GM08714 (cell line): Measurements from ENCODE around the gene FHIT.

ENCODE experiments used
- H3K4me3 ChIP-seq: fragments of 200-500 bp; sonication (Bioruptor generic); 2 replicates; pipeline ENCODE4 v1.5.1; 2014; ENCODE audit warnings: mild to moderate bottlenecking, low read length, inconsistent platforms
- ZNF274 ChIP-seq: IDR thresholded peaks from 2 replicates; pipeline ENCODE4 v1.6.1; 2012; ENCODE audit warnings: mild to moderate bottlenecking, low read depth, low read length

FHIT gene

GRCh38 chr3:60756241-60757030 lies 494.8 kb downstream of the FHIT start:
- no peak for TF ChIP-seq ZNF274
- no peak overlapping the region for H3K4me3 ChIP-seq

- no peak overlapping the region for H3K4me3 ChIP-seq
- TF ChIP-seq ZNF274: no peak
Observed at GRCh38 chr3:60755094-60755493, 496.2 kb downstream of the FHIT start.

GRCh38 chr3:60754617-60755016 lies 496.6 kb downstream of the FHIT start:
- H3K4me3 ChIP-seq: no peak overlapping the region
- no peak for TF ChIP-seq ZNF274

GRCh38 chr3:60752809-60753208 lies 498.4 kb downstream of the FHIT start:
- no peak for TF ChIP-seq ZNF274
- H3K4me3 ChIP-seq: no peak overlapping the region

- no peak overlapping the region for H3K4me3 ChIP-seq
- TF ChIP-seq ZNF274: no peak
Observed at GRCh38 chr3:60746695-60747416, 504.4 kb downstream of the FHIT start.

- no peak for TF ChIP-seq ZNF274
- no peak overlapping the region for H3K4me3 ChIP-seq
Observed at GRCh38 chr3:60746043-60746638, 505.1 kb downstream of the FHIT start.

GRCh38 chr3:60743631-60744164 lies 507.6 kb downstream of the FHIT start:
- no peak for TF ChIP-seq ZNF274
- H3K4me3 ChIP-seq: no peak overlapping the region

- TF ChIP-seq ZNF274: no peak
- no peak overlapping the region for H3K4me3 ChIP-seq
Observed at GRCh38 chr3:60742606-60743145, 508.6 kb downstream of the FHIT start.

- TF ChIP-seq ZNF274: no peak
- no peak overlapping the region for H3K4me3 ChIP-seq
Observed at GRCh38 chr3:60737633-60738399, 513.4 kb downstream of the FHIT start.

- TF ChIP-seq ZNF274: no peak
- H3K4me3 ChIP-seq: no peak overlapping the region
Observed at GRCh38 chr3:60730371-60730770, 520.9 kb downstream of the FHIT start.

GRCh38 chr3:60729056-60729455 lies 522.2 kb downstream of the FHIT start:
- no peak overlapping the region for H3K4me3 ChIP-seq
- no peak for TF ChIP-seq ZNF274

GRCh38 chr3:60728006-60728405 lies 523.2 kb downstream of the FHIT start:
- no peak for TF ChIP-seq ZNF274
- no peak overlapping the region for H3K4me3 ChIP-seq

GRCh38 chr3:60720736-60721135 lies 530.5 kb downstream of the FHIT start:
- TF ChIP-seq ZNF274: no peak
- no peak overlapping the region for H3K4me3 ChIP-seq

GRCh38 chr3:60716573-60716972 lies 534.7 kb downstream of the FHIT start:
- no peak overlapping the region for H3K4me3 ChIP-seq
- no peak for TF ChIP-seq ZNF274
